Sigmoid colon (tissue), 7 donors: ENCODE results near the gene ZNF217. TPM values are rescaled to one million over a fixed set of nuclear protein-coding genes. Genes with fewer than 3 reads are reported as not detected.
"Not testable (repeated sequence)": the region's sequence is repeated elsewhere in the genome, so short reads cannot be mapped to it uniquely, and the experiment has no call there.

Source experiments
- DNase-seq: peaks from one replicate; pipeline ENCODE4 v3.0.0-alpha.2; 2019
- H3K27ac ChIP-seq, 4 donors: fragments of 200-600 bp; sonication (generic); one replicate each; pipeline ENCODE4 v1.5.1; 2016 to 2019; ENCODE audit warnings: mild to moderate bottlenecking in 1 of 4
- H3K27me3 ChIP-seq, 3 donors: fragments of 200-600 bp; sonication (generic); one replicate each; pipeline ENCODE4 v1.5.1; 2019; ENCODE audit warnings: mild to moderate bottlenecking in 1 of 3
- H3K36me3 ChIP-seq, 4 donors: fragments of 200-600 bp; sonication (generic); one replicate each; pipeline ENCODE4 v1.5.1; 2016 to 2019
- H3K4me1 ChIP-seq, 4 donors: fragments of 200-600 bp; sonication (generic); one replicate each; pipeline ENCODE4 v1.5.1; 2017 to 2019
- H3K4me3 ChIP-seq, 4 donors: fragments of 200-600 bp; sonication (generic); one replicate each; pipeline ENCODE4 v1.5.1; 2017 to 2019; ENCODE audit warnings: mild to moderate bottlenecking in 2 of 4, moderate library complexity in 1 of 4
- H3K9me3 ChIP-seq, 4 donors: fragments of 200-600 bp in 3 of 4; sonication (generic) in 3 of 4; one replicate each; pipeline versions ENCODE4 v1.5.1 to v1.6.1; 2013 to 2019
- EP300 ChIP-seq, 4 donors: sonication (generic); formaldehyde crosslinking; IDR thresholded peaks; one replicate each; pipeline ENCODE4 v1.6.1; 2017; ENCODE audit warnings: antibody characterized with exemption in 4 of 4
- POLR2A ChIP-seq, 2 donors: fragments of 450-650 bp; IDR thresholded peaks; one replicate each; pipeline ENCODE4 v1.6.1; 2016; ENCODE audit warnings: antibody characterized with exemption in 2 of 2, mild to moderate bottlenecking in 2 of 2, moderate library complexity in 2 of 2
- POLR2AphosphoS5 ChIP-seq, 4 donors: sonication (generic); formaldehyde crosslinking; IDR thresholded peaks; one replicate each; pipeline ENCODE4 v1.6.1; 2017; ENCODE audit warnings: antibody characterized with exemption in 4 of 4
- whole genome bisulfite sequencing, 2 donors: extraction: QIAGEN DNeasy Blood & Tissue Kit; methylation state at CpG; one replicate each; pipeline ENCODE4 v1.1.7; 2013; 5-methylcytosine and 5-hydroxymethylcytosine counted together
- intact Hi-C: fragments of 100-400 bp; cut with DNase I; formaldehyde crosslinking; loops from one replicate; pipeline ENCODE4 v1.15.1; 2023
- polyA plus RNA-seq, 3 donors: library from polyadenylated mRNA; stranded (reverse); fragments of 200-250 nt; gene quantifications; one replicate each; pipeline ENCODE4 v1.2.3, GENCODE V29; 2013
- total RNA-seq, 4 donors: library from RNA; depleted of rRNA; stranded (reverse); fragments of >200 nt; gene quantifications; one replicate each; pipeline ENCODE4 v1.1.0, GENCODE V29; 2016
- TF ChIP-seq, protein P1 (sequence below), 4 experiments: fragments of 450-650 bp in 3 of 4; fragments of 200-600 bp in 1 of 4; IDR thresholded peaks; one replicate each; pipeline ENCODE4 v1.5.1; 2016 to 2019; ENCODE audit warnings: antibody characterized with exemption in 4 of 4, mild to moderate bottlenecking in 3 of 4, moderate library complexity in 2 of 4
- donor health status: healthy with polysubstance abuse.
- donor health status: Bipolar disorder and iron deficiency.
- donor health status: healthy.

ZNF217 gene
- total and polyA plus RNA-seq, 7 donors = 11.4 to 27.0 (median 18.4) TPM

DNA sequence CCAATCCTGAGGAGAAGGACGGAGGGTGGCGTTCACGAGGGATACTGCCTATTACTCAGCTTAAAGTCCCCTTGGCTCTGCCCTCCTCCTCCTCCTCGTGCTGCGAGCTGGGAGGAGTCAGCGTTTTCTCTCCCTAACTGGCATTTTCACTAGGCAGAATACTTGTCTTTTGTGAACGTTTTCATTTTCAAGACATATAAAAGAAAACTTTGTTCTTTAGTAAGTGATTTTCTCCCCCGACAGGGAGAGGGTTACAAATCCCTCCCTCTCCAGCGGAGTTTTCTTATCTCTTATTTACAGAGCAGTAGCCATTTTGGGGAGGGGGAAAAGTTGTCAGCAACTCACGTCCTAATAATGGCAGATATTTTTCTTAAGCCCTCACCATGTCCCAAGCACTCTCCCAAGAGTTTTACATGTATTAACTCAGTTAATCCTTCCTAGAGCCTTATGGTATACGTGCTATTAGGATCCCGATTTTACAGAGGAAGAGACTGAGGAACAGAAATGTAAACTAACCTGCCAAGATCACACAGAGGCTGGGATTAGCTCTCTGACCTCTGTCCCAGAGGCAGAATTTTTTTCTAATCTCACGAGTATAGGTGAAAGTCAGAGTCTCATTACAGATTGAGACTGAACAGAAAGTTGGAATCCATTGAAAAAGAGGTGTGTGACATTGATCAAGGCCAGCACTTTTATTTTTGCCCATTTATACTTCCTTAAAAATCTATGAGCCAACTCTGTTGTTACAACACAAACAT is 30.0 kb upstream of the ZNF217 start:
- WGBS, 2 donors = 2 to 3% methylated on average over 13 of the region's 13 CpGs
- Histone ChIP-seq H3K9me3 (no peaks in the 10 kb centered on the region), H3K4me1 (peaks cover 0 to 31% (median 26%) of the 10 kb centered on the region in 4 donors), H3K27me3 (no peaks in the 10 kb centered on the region), H3K27ac (peak overlapping the region; percentile 78 to 84 (median 81)), H3K36me3 (no peaks in the 10 kb centered on the region), H3K4me3 (peak overlapping the region; percentile 12 to 49 (median 39))
- peak; percentile 87 for DNase-seq
- TF ChIP-seq POLR2AphosphoS5 (IDR thresholded peaks at IDR 0.05) = peak; percentile 31 to 80 (median 53)
- TF ChIP-seq, protein P1, sequence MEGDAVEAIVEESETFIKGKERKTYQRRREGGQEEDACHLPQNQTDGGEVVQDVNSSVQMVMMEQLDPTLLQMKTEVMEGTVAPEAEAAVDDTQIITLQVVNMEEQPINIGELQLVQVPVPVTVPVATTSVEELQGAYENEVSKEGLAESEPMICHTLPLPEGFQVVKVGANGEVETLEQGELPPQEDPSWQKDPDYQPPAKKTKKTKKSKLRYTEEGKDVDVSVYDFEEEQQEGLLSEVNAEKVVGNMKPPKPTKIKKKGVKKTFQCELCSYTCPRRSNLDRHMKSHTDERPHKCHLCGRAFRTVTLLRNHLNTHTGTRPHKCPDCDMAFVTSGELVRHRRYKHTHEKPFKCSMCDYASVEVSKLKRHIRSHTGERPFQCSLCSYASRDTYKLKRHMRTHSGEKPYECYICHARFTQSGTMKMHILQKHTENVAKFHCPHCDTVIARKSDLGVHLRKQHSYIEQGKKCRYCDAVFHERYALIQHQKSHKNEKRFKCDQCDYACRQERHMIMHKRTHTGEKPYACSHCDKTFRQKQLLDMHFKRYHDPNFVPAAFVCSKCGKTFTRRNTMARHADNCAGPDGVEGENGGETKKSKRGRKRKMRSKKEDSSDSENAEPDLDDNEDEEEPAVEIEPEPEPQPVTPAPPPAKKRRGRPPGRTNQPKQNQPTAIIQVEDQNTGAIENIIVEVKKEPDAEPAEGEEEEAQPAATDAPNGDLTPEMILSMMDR (IDR thresholded peaks at IDR 0.05) = no peak
- peak in 1 of 2 donors; percentile 14 for TF ChIP-seq POLR2A (IDR thresholded peaks at IDR 0.05)
- no peak for TF ChIP-seq EP300 (IDR thresholded peaks at IDR 0.05)
- intact Hi-C loops = loop anchor here (5.0 kb wide), 1 partner anchor 46 kb away; no protein-coding TSS in a partner anchor

DNA sequence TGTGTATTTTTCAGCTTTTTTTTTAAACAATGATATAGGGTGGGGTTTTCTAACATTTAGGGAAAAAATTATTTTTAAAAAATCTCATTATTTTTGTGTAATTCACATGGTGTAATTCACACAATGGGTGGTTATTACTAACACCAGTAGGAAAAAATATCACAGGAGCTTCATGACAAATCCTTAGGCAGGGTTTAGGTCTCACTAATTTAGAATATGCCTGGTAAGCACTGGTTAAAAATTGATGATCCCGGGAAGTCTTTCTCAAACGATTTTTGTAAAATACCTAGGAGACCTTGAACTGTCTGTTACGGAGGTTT is 29.5 kb upstream of the ZNF217 start:
- intact Hi-C loops = loop anchor here (5.0 kb wide), 1 partner anchor 46 kb away; no protein-coding TSS in a partner anchor
- Histone ChIP-seq H3K4me3 (peak overlapping the region; percentile 12 to 49 (median 39)), H3K27ac (peak overlapping the region; percentile 78 to 84 (median 81)), H3K27me3 (no peaks in the 10 kb centered on the region), H3K4me1 (peaks cover 0 to 31% (median 26%) of the 10 kb centered on the region in 4 donors), H3K36me3 (no peaks in the 10 kb centered on the region), H3K9me3 (no peaks in the 10 kb centered on the region)
- no peak for TF ChIP-seq POLR2A (IDR thresholded peaks at IDR 0.05)
- TF ChIP-seq, protein P1 (IDR thresholded peaks at IDR 0.05) = no peak
- TF ChIP-seq POLR2AphosphoS5 (IDR thresholded peaks at IDR 0.05) = no peak
- no peak for TF ChIP-seq EP300 (IDR thresholded peaks at IDR 0.05)
- DNase-seq = no peak
- WGBS, 2 donors = 3 to 4% methylated on average over 3 of the region's 3 CpGs

DNA sequence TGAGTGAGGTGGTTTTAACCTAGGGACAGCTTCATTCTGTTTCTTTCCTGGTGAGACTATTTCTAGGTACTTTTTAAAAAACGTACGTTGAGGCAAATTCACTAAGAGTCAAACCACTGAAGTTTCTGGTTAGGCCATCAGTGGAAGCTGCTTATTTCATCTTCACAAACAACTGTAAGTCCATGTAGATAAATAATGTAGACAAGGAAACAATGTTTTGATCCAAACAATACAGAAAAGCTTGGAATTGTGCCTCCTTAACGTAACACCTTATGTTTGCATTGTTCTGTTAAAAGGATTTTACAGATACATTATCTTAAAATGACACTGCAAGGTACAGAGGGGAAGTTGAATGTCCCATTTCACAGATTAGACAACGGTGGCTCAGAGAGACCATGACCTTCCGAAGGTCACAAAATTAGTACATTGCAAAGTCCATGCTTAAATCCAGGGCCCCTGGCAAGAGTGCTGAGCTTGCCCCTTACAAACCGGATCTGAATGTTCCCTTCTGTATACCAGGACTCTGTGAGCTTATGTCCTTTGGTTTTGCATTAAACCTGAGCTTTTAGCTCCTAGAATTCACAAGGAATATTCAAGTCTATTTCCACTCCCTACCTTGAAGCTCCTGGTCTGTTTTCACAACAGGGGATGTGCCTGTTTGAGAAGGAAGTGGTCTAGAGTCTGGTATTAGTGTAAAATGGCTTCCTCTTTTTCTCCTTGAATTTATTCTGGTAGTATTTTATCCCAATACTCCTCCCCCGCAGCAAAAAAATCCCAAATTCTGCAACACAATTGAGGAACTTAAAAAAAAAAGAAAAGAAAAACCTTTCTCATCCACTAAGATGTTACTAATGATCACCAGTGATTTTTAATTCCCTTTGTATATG is 28.9 kb upstream of the ZNF217 start:
- no peak overlapping the region for H3K4me3 ChIP-seq
- H3K9me3 ChIP-seq = no peaks in the 10 kb centered on the region
- intact Hi-C loops = loop anchor here (5.0 kb wide), 1 partner anchor 45 kb away; no protein-coding TSS in a partner anchor
- 27 to 38% methylated on average over 7 of the region's 7 CpGs for WGBS, 2 donors
- peak overlapping the region; percentile 78 to 84 (median 81) for H3K27ac ChIP-seq
- H3K27me3 ChIP-seq = no peaks in the 10 kb centered on the region
- TF ChIP-seq EP300 (IDR thresholded peaks at IDR 0.05) (no peak), POLR2AphosphoS5 (IDR thresholded peaks at IDR 0.05) (no peak), POLR2A (IDR thresholded peaks at IDR 0.05) (no peak)
- TF ChIP-seq, protein P1 (IDR thresholded peaks at IDR 0.05) = no peak
- no peaks in the 10 kb centered on the region for H3K36me3 ChIP-seq
- DNase-seq = peak; percentile 52
- H3K4me1 ChIP-seq = peaks cover 0 to 31% (median 26%) of the 10 kb centered on the region in 4 donors

DNA sequence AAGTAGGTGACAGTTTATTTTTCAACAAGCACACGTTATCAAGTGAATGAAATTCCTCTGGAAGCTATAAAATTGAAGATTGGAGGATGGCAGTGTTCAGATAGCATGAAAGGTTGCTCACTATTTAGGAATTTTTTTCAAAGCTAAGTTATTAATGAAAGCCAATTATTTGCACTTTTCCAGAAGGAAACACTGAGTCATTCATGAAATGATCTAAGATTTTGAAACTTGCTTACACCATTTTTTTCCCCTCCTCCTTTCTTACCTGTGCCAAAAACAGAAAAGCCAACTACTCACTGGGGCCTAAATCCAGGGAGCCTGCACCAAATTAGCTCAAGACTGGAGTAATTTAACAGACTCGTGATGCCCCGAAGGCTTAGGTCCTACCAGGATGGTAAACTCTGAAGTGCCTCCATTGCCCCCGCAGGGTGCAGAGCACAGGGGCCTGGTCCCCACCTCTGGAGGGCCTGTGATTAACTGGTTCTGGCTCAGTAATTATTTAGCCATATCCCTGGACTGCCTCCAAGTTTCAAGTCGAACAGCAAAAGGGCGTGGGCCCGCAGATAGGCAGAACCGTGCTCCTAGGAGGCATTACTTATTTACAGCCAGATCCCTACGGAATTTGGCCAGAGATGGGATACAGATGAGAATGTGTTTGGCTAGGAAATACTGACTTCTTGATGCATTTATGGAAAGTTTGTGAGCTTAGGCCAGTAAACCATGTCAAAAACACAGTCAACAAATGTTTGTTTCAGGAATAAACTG is 28.0 kb upstream of the ZNF217 start:
- Histone ChIP-seq H3K27ac (peak overlapping the region; percentile 78 to 84 (median 81)), H3K36me3 (no peaks in the 10 kb centered on the region), H3K4me1 (peaks cover 0 to 31% (median 26%) of the 10 kb centered on the region in 4 donors), H3K9me3 (no peaks in the 10 kb centered on the region), H3K4me3 (no peak overlapping the region), H3K27me3 (no peaks in the 10 kb centered on the region)
- TF ChIP-seq POLR2AphosphoS5 (IDR thresholded peaks at IDR 0.05) (peak; percentile 54 to 69 (median 63)), EP300 (IDR thresholded peaks at IDR 0.05) (peak in 1 of 4 donors; percentile 2), POLR2A (IDR thresholded peaks at IDR 0.05) (no peak)
- TF ChIP-seq, protein P1 (IDR thresholded peaks at IDR 0.05) = no peak
- 8 to 39% methylated on average over 9 of the region's 9 CpGs for WGBS, 2 donors
- intact Hi-C loops = loop anchor here (5.0 kb wide), 1 partner anchor 44 kb away; no protein-coding TSS in a partner anchor
- DNase-seq = peak; percentile 84

DNA sequence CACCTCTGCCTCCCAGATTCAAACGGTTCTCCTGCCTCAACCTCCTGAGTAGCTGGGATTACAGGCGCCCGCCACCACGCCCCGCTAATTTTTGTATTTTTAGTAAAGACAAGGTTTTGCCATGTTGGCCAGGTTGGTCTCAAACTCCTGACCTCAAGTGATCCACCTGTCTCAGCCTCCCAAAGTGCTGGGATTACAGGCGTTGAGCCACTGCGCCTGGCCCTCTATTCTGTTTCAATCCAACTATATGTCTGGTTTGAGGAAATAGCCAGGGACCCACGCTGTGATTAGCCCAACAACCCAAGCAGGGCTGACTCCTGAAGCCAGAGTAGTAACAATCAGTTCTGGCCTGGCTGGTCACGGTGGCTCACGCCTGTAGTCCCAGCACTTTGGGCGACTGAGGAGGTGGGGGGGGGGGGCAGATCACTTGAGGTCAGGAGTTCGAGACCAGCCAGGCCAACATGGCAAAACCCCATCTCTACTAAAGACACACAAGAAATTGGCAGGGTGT is 24.9 kb upstream of the ZNF217 start:
- peak; percentile 40 for DNase-seq
- H3K36me3 ChIP-seq, intact Hi-C loops, H3K27me3 ChIP-seq, H3K27ac ChIP-seq, H3K9me3 ChIP-seq, H3K4me3 ChIP-seq: not testable (repeated sequence)
- WGBS, 2 donors = 89 to 93% methylated on average over 12 of the region's 12 CpGs
- peaks cover 0 to 26% (median 19%) of the 10 kb centered on the region in 4 donors for H3K4me1 ChIP-seq
